IPS-15b (cell line): ENCODE results near the gene ZNF689.
"Not testable (repeated sequence)": the region's sequence is repeated elsewhere in the genome, so short reads cannot be mapped to it uniquely, and the experiment has no call there.

Source experiments
- H3K27me3 ChIP-seq: one replicate; pipeline ENCODE4 v1.6.1; 2013; ENCODE audit warnings: low read length; ENCODE audit not compliant: control insufficient read depth, insufficient read depth
- H3K36me3 ChIP-seq: one replicate; pipeline ENCODE4 v1.6.1; 2013; ENCODE audit warnings: low read length; ENCODE audit not compliant: control insufficient read depth, insufficient read depth
- H3K4me1 ChIP-seq: one replicate; pipeline ENCODE4 v1.6.1; 2013; ENCODE audit warnings: mild to moderate bottlenecking, low read length; ENCODE audit not compliant: control insufficient read depth, insufficient read depth
- H3K4me3 ChIP-seq: one replicate; pipeline ENCODE4 v1.5.1; 2013; ENCODE audit warnings: low read depth, low read length
- H3K9ac ChIP-seq: one replicate; pipeline ENCODE4 v1.6.1; 2013; ENCODE audit warnings: low read depth, mild to moderate bottlenecking, low read length
- H3K9me3 ChIP-seq: one replicate; pipeline ENCODE4 v1.6.1; 2013; ENCODE audit warnings: mild to moderate bottlenecking, low read length; ENCODE audit not compliant: control insufficient read depth, insufficient read depth

Gene ZNF689

DNA sequence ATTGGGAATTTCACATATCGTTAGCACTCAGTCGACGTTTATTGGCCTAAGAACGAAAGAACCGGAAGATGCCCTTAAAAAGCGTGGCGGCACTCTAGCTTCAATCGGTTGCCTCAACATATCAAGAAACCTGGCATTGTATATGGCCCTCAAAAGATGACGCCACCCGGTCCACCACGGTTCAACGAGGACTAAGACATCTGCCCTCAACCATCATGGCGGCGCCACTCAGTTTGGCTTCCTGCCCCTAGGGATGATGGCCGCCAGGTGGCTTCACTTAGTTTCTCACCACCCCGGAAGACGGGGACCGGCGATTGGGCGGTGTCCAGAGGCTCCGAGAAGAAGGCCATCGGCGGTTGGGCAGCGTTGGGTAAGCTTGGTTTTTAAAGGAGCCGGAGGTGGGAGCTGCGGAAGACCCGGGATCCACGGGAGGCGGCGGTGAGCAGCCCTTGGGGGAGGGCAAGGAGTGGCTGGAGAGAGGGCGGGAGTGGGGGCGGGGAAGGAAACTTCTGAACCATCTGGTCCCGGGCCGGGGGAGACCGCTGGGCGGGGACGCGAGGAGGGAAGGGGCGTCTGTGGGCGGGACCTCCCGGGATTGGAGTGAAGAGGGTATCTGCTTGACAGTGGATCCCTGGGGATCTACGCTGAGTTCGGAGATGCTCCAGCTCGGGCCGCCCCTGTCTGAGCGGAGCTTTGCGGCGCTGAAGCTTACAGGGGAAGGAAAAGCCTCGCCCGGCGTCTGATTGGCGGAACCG, 40.4 kb upstream of the ZNF689 start, which contains the start of gene PRR14:
TSS of gene PRR14 (plus strand) at position 592 of the 755 bp plus-strand sequence. CDS start 686 bp downstream, outside the sequence.
- no peaks in the 10 kb centered on the region for H3K4me1 ChIP-seq
- H3K9me3 ChIP-seq = no peaks in the 10 kb centered on the region
- H3K27me3 ChIP-seq = peaks cover 13% of the 10 kb centered on the region

DNA sequence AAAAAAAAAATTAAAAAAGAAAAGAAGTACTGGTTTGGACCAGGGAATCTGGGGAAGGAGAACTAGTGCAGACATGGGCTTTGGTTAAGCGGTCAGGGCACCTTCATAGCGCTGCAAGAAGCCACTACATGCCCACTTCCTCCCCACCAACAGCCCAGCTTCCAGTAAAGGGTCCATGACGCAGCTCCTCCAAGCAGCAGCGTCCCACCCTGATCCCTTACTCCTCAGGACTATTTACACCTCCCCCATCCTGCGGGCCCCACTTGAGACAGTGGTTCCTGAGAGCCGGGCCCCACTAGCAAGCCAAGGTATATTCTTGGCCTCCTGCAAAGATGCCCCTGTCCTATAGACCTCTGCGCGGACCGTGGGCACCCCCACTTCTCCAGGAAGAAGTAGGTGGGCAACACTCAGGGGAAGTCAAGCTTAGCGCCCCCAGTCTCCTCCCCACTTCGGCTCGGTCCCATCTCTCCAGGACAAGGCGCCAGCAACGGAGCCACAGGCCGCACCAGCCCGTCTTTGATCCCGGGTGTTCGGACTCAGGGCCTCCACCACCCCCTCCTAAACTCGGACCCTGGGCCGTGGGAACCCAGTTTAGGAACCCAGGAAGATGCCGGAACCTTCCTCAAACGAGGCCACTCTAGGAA, 39.7 kb upstream of the ZNF689 start:
- Histone ChIP-seq H3K4me1 (no peaks in the 10 kb centered on the region), H3K9ac (peak overlapping the region; percentile 85)

More for the DNA sequence above, 40.4 kb upstream of the ZNF689 start, which contains the start of gene PRR14:
- H3K9ac ChIP-seq = peak within 1 kb of the TSS; percentile 85
- H3K36me3 ChIP-seq = peaks cover 2% of the 10 kb centered on the region
- peak within 1 kb of the TSS; percentile 84 for H3K4me3 ChIP-seq

GRCh38 chr16:30647274-30647571, 37.0 kb upstream of the ZNF689 start:
- no peaks in the 10 kb centered on the region for H3K4me1 ChIP-seq
- H3K36me3 ChIP-seq = no peaks in the 10 kb centered on the region
- H3K9ac ChIP-seq = no peak overlapping the region
- no peak overlapping the region for H3K4me3 ChIP-seq
- peaks cover 8% of the 10 kb centered on the region for H3K27me3 ChIP-seq
- no peaks in the 10 kb centered on the region for H3K9me3 ChIP-seq

More for the DNA sequence above, 39.7 kb upstream of the ZNF689 start:
- H3K4me3 ChIP-seq = peak overlapping the region; percentile 70
- H3K36me3 ChIP-seq = peaks cover 2% of the 10 kb centered on the region
- peaks cover 13% of the 10 kb centered on the region for H3K27me3 ChIP-seq
- H3K9me3 ChIP-seq = no peaks in the 10 kb centered on the region

DNA sequence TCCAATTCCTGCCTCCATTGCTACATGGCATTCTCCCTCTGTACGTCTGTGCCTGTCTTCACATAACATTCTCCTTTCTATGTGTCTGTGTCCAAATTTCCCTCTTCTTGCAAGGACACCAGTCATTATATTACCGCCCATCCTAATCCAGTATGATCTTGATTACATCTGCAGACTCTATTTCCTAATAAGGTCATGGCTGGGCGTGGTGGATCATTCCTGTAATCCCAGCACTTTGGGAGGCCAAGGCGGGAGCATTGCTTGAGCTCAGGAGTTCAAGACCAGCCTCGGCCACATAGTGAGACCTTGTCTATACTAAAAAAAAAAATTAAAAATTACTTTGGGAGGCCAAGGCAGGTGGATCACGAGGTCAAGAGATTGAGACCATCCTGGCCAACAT, 35.5 kb upstream of the ZNF689 start:
- no peaks in the 10 kb centered on the region for H3K9me3 ChIP-seq
- H3K36me3 ChIP-seq = no peaks in the 10 kb centered on the region
- no peak overlapping the region for H3K4me3 ChIP-seq
- no peaks in the 10 kb centered on the region for H3K4me1 ChIP-seq
- H3K27me3 ChIP-seq = peaks cover 2% of the 10 kb centered on the region
- H3K9ac ChIP-seq = no peak overlapping the region

GRCh38 chr16:30644334-30644830, 34.2 kb upstream of the ZNF689 start:
- Histone ChIP-seq H3K9ac (no peak overlapping the region), H3K4me1 (no peaks in the 10 kb centered on the region), H3K4me3 (no peak overlapping the region), H3K9me3 (no peaks in the 10 kb centered on the region), H3K27me3 (peaks cover 2% of the 10 kb centered on the region), H3K36me3 (no peaks in the 10 kb centered on the region)

DNA sequence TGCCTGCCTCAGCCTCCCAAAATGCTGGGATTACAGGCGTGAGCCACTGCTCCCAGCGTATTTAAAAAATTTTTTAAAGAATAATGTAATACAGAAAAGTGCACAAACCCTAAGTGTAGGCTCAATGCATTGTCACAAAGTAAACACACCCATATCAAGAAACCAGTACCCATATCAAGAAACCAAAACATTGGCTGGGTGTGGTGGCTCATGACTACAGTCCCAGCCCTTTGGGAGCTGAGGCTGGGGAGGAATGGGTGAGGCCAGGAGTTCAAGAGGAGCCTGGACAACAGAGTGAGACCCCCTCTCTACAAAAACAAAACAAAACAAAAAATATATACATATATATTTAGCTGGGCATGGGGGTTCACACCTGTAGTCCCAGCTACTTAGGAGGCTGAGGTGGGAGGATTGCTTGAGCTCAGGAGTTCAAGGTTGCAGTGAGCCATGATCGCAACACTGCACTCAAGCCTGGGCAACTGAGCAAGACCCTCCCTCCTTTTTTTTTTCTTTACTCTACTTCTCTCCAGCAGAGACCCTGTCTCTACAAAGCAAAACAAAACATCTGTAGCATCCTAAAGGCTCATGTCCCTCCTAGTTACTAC, 31.3 kb upstream of the ZNF689 start:
- Histone ChIP-seq H3K9me3 (no peaks in the 10 kb centered on the region), H3K4me1 (no peaks in the 10 kb centered on the region), H3K27me3 (no peaks in the 10 kb centered on the region), H3K4me3 (no peak overlapping the region), H3K9ac (no peak overlapping the region), H3K36me3 (no peaks in the 10 kb centered on the region)

- no peaks in the 10 kb centered on the region for H3K4me1 ChIP-seq
- no peaks in the 10 kb centered on the region for H3K36me3 ChIP-seq
- no peaks in the 10 kb centered on the region for H3K27me3 ChIP-seq
- H3K9ac ChIP-seq = no peak overlapping the region
- no peaks in the 10 kb centered on the region for H3K9me3 ChIP-seq
- H3K4me3 ChIP-seq = no peak overlapping the region
Observed at GRCh38 chr16:30637944-30638343, 27.8 kb upstream of the ZNF689 start.

GRCh38 chr16:30637139-30637538, 26.9 kb upstream of the ZNF689 start:
- not testable (repeated sequence) for H3K9ac ChIP-seq, H3K4me3 ChIP-seq, H3K27me3 ChIP-seq, H3K4me1 ChIP-seq, H3K36me3 ChIP-seq, H3K9me3 ChIP-seq

- Histone ChIP-seq H3K4me3 (no peak overlapping the region), H3K36me3 (no peaks in the 10 kb centered on the region), H3K27me3 (no peaks in the 10 kb centered on the region), H3K4me1 (no peaks in the 10 kb centered on the region), H3K9ac (no peak overlapping the region), H3K9me3 (no peaks in the 10 kb centered on the region)
Observed at GRCh38 chr16:30636599-30636998, 26.4 kb upstream of the ZNF689 start.

DNA sequence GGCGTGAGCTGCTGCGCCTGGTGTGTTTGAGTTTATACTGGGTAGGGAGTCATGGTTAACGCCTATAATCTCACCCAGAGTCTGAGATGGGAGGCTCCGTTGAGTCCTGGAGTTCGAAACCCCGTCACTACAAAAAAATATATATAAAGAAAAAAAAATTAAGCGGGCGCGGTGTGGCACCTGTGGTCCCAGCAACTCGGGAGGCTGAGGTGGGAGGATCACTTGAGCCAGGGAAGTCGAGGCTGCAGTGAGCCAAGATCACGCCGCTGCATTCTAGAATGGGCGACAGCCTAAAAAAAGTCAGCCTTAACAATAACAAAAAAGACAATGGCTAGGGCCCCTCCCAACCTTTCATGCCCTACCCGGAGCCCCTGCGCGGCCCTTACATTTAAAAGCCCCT, 23.3 kb upstream of the ZNF689 start:
- Histone ChIP-seq H3K9me3 (no peaks in the 10 kb centered on the region), H3K36me3 (no peaks in the 10 kb centered on the region), H3K4me1 (no peaks in the 10 kb centered on the region), H3K4me3 (peak overlapping the region; percentile 48), H3K9ac (peak overlapping the region; percentile 37), H3K27me3 (no peaks in the 10 kb centered on the region)

GRCh38 chr16:30632454-30632853, 22.3 kb upstream of the ZNF689 start:
- H3K4me3 ChIP-seq, H3K9ac ChIP-seq, H3K9me3 ChIP-seq, H3K36me3 ChIP-seq, H3K27me3 ChIP-seq, H3K4me1 ChIP-seq: not testable (repeated sequence)
